ENCODE results near the gene EPHB2.

Gene EPHB2

GRCh38 chr1:22775478-22775877 is 64.8 kb downstream of the EPHB2 start:
- TF ChIP-seq TEAD4 (IDR thresholded peaks at IDR 0.05) (no peak), USF1 (IDR thresholded peaks at IDR 0.05) (no peak), ZBTB7A (IDR thresholded peaks at IDR 0.05; ENCODE audit: low read depth) (no peak)

- no peak for TF ChIP-seq TCF12 (IDR thresholded peaks at IDR 0.05; ENCODE audit: low read depth)
- no peak for TF ChIP-seq TAF1 (IDR thresholded peaks at IDR 0.05; ENCODE audit: low read depth)
- no peak for TF ChIP-seq RAD21 (IDR thresholded peaks at IDR 0.05; ENCODE audit: low read depth)
- TF ChIP-seq FOXM1 (IDR thresholded peaks at IDR 0.05; ENCODE audit: borderline replicate concordance, low read depth): no peak
- no peak for TF ChIP-seq EGR1 (IDR thresholded peaks at IDR 0.05)
- TF ChIP-seq USF1 (IDR thresholded peaks at IDR 0.05): no peak
- no peak for TF ChIP-seq CREB1 (IDR thresholded peaks at IDR 0.05; ENCODE audit: low read depth)
- no peak for TF ChIP-seq MAX (IDR thresholded peaks at IDR 0.05)
These were observed 65.5 kb downstream of the EPHB2 start for GRCh38 chr1:22776035-22776613.

- TF ChIP-seq YY1 (IDR thresholded peaks at IDR 0.05; ENCODE audit: low read depth) (no peak), TCF12 (IDR thresholded peaks at IDR 0.05; ENCODE audit: low read depth) (no peak), RAD21 (IDR thresholded peaks at IDR 0.05; ENCODE audit: low read depth) (no peak), FOXM1 (IDR thresholded peaks at IDR 0.05; ENCODE audit: borderline replicate concordance, low read depth) (no peak), NFIC (IDR thresholded peaks at IDR 0.05) (no peak), CREB1 (IDR thresholded peaks at IDR 0.05; ENCODE audit: low read depth) (no peak), USF1 (IDR thresholded peaks at IDR 0.05) (no peak), EGR1 (IDR thresholded peaks at IDR 0.05) (no peak)
These were observed 66.9 kb downstream of the EPHB2 start for GRCh38 chr1:22777388-22778057.

GRCh38 chr1:22778408-22778807 is 67.8 kb downstream of the EPHB2 start:
- TF ChIP-seq YY1 (IDR thresholded peaks at IDR 0.05; ENCODE audit: low read depth) (no peak), ZBTB7A (IDR thresholded peaks at IDR 0.05; ENCODE audit: low read depth) (no peak), RAD21 (IDR thresholded peaks at IDR 0.05; ENCODE audit: low read depth) (no peak), REST (IDR thresholded peaks at IDR 0.05; ENCODE audit: low read depth) (no peak), CREB1 (IDR thresholded peaks at IDR 0.05; ENCODE audit: low read depth) (no peak), EGR1 (IDR thresholded peaks at IDR 0.05) (no peak), TCF12 (IDR thresholded peaks at IDR 0.05; ENCODE audit: low read depth) (no peak), TEAD4 (IDR thresholded peaks at IDR 0.05) (no peak), FOXM1 (IDR thresholded peaks at IDR 0.05; ENCODE audit: borderline replicate concordance, low read depth) (no peak), USF1 (IDR thresholded peaks at IDR 0.05) (no peak), NFIC (IDR thresholded peaks at IDR 0.05) (no peak)

- TF ChIP-seq EGR1 (IDR thresholded peaks at IDR 0.05) (no peak), NFIC (IDR thresholded peaks at IDR 0.05) (no peak), YY1 (IDR thresholded peaks at IDR 0.05; ENCODE audit: low read depth) (no peak), MAX (IDR thresholded peaks at IDR 0.05) (no peak), FOXM1 (IDR thresholded peaks at IDR 0.05; ENCODE audit: borderline replicate concordance, low read depth) (no peak), USF1 (IDR thresholded peaks at IDR 0.05) (no peak), REST (IDR thresholded peaks at IDR 0.05; ENCODE audit: low read depth) (no peak), RAD21 (IDR thresholded peaks at IDR 0.05; ENCODE audit: low read depth) (no peak), CEBPB (IDR thresholded peaks at IDR 0.05) (no peak), TCF12 (IDR thresholded peaks at IDR 0.05; ENCODE audit: low read depth) (no peak), ZBTB7A (IDR thresholded peaks at IDR 0.05; ENCODE audit: low read depth) (no peak), EP300 (IDR thresholded peaks at IDR 0.05; ENCODE audit: borderline replicate concordance) (no peak), TAF1 (IDR thresholded peaks at IDR 0.05; ENCODE audit: low read depth) (no peak)
These were observed 68.4 kb downstream of the EPHB2 start for GRCh38 chr1:22778862-22779520.

Measured in Ishikawa (cell line).